GM18499 (cell line): ENCODE data around the gene CNTN2.

Source experiments
- ATAC-seq: cut with Tn5 transposase; IDR thresholded peaks from one replicate; pipeline ENCODE4 v1.9.1; 2021; ENCODE audit warnings: moderate number of reproducible peaks; ENCODE audit not compliant: insufficient read depth, unreplicated experiment

Gene CNTN2

DNA sequence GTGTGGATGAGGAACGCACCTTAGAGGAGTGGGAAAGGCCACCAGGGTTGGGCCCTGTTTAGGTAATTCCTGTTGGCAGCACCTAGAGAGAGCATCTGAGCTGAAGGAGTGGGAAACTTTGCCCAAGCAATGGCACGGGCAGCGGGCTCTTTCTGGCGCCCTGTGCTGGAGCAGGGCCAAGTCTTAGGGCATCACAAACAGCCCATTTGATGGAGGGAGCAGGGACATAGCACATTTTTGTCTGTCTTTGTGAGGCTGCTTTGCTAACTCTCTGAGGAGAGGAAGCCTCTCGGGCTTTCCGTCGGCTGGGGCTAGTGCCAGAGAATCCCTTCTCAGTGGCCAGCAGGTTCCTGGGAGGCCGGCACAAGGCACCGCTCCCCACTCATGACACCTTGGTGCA is 22.5 kb upstream of the CNTN2 start:
- no peak for ATAC-seq

DNA sequence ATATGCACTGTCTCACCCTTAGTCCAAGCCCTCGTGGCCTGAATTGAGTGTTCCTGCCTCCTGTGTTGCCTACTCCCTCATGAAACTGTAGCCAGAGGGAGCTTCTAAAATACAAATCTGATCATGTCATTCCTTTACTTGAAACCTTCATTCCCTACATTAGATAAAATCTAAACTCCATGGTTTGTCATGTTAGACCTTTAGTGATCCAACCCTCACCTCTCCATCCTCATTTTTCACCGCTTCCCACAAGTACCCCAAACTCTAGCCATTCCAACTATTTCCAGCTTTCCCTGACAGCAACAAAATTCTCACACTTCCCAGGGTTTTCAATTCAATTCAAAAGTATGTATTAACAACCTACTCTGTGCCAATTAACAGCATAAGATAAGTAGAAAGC is 18.3 kb upstream of the CNTN2 start:
- ATAC-seq, result no peak

DNA sequence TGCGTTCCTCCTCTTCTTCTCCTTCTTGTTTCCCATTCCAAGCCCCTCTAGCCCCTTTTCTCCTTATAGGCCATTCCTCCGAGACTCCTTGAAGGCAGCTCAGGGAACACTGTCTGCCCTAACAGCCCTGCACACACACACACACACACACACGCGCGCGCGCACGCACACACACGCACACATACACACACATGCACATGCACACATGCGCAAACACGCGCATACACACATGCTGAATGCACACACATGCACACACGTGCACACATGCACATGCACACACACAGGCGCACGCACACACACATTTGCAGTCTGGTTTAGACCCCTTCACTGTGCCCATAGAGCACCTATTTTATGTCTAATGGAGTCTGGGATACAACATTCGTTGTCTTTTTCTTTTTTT is 17.8 kb upstream of the CNTN2 start:
- no peak for ATAC-seq

DNA sequence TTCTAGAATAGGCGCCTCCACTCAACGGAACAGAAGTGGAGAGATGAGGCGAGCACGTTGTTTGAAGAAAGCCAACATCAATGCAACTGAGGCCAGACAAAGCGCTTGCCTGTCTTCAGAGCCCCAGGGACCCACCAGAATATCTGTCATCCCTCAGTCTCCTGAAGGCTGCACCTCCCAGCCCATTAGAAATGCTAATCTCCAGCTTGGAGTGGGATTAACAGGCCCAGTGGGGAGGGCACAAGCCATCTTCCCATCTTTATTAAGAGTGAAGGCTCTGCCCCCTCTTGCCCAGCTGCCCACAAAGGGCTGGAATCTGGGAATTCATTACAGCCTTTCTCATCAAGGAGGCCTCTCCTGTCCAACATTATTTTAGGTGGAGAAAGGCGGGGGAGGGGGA is 16.8 kb upstream of the CNTN2 start:
- ATAC-seq, result no peak

DNA sequence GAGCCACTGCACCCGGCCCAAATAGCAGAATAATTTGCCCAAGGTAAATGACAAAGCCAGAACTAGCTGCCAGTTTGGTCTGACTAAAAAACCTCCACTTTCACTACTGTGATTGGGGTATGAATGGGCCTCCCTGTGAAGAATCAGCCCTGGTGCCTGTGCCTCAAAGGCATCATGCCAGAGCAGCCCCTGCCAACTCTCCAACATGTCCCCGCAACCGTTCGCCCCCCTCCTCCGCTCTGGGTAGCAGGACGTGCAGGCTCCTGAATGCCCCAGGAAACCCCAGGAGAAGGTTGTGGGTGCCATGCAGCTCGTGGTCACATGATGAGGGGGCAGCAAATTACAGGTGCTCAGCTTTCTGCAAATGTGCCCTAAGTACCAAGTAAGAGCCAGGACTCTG is 14.6 kb upstream of the CNTN2 start:
- no peak for ATAC-seq

GRCh38 chr1:205028924-205029323 is 14.1 kb upstream of the CNTN2 start:
- no peak for ATAC-seq

GRCh38 chr1:205030241-205030640 is 12.8 kb upstream of the CNTN2 start:
- ATAC-seq, result no peak

DNA sequence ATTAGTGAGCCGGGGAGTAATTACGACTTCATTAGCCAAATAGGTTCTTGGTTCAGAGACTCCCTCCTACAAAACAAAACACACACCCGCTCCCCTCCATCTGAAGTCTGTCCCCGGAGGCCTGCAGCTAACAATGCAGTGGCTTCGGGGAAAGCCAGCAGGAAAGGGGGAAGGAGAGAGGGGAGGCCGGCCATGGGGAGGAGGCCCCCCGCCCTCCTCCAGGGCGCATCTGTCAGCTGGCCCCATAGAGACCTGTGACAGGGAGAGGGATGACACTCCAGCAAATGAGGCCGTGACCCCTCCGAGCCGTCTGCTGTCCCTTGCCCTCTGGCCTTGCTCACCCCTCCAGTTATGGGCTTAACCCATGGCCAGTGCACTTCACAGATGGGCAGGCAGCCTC is 12.1 kb upstream of the CNTN2 start:
- no peak for ATAC-seq

- no peak for ATAC-seq
Observed at GRCh38 chr1:205032508-205032907, 10.5 kb upstream of the CNTN2 start.

DNA sequence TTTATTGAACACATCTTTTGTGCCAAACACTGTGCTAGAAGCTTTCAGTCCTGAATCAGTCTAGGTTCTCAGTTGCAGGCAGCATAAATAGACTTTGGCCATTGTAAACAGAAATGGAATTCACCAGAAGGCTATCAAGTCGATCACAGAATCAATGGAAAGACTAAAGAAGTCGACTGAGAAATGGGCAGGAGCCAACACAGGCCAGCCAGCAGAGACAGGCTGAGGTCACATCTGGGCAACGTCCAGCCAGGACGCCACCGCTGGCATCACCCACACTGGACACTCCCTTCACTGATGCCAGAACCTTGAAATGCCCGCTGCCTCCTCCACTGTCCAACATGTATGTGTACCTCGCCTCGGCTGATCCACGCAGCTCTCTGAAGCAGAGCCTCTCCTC is 5.5 kb upstream of the CNTN2 start:
- ATAC-seq, result no peak

- ATAC-seq, result no peak
Observed at GRCh38 chr1:205038132-205038786, 4.8 kb upstream of the CNTN2 start.

DNA sequence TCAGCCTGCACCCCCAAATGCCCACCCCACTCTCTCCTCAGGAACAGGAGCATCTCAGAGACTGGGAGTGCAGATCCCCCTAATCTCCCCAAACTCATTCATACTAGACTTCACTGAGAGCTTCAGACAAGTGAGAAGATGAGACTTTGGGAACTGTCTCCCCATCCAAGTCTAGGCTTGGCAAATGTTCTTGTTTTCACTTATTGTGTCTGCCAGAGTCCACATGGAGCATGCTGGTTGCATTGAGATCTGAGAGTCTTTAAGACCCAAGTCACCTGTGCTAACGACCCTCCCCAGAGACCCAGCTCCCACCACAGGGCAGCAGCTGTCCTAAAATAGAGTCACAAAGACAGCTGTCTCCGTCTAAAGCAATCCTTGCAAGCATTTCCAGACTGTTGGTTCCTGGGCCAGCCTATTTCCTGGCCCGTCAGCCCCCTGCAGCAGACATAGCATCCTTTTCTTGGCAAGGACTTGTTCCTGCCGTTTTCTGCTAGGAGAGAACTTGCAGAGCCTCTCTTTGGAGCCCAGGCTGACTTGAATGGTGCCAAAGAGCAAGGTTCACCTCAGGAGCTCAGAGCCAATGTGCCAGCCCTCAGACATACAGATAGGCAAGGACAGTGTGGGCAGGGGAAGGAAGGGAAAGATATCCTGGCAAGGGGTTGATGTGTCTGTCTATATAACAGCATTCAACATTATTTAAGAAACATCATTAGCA is 1.9 kb upstream of the CNTN2 start:
- no peak for ATAC-seq

GRCh38 chr1:205041998-205042910 is 758 bp upstream of the CNTN2 start:
- no peak for ATAC-seq

DNA sequence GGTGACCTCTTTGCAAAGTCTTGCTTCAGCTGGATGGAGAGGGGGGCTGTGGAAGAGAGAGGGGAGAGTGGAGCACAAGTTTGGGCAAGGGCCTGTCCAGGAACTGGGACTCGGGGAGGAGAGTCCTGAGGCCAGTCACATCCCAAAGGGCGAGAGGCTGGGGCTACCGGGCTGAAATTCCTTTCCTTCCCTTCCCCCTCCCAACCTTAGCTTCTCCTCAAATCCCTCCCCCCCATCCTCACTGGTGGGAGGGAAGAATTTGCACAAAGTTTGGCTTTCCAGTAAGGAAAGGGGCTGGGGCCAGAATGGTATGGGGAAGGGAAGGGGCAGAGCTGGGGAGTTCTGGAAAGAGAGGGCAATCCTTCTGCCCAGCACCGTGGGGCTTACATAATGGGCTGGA is 854 bp downstream of the CNTN2 start:
- ATAC-seq, result no peak

GRCh38 chr1:205044741-205045140 is 1.7 kb downstream of the CNTN2 start:
- no peak for ATAC-seq

DNA sequence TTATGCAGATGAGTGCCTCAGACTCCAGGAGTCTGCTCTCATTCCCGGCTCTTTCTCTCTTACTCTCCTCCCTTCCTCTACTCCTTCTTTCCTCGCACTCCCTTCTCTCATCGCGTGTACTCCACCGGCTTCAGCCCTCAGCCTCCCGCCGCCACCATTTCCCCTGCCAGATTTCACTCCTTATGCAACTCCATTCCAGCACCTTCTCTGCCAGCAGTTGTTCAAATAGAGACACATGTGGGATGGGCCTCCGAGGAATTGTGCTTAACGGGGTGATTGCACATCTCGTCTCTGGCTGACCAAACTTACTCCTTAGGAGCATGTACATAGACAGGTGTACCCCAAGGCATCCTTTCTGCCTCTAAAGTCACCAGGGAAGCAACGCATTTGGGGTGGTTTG is 2.1 kb downstream of the CNTN2 start:
- no peak for ATAC-seq

- ATAC-seq, result no peak
Observed at GRCh38 chr1:205046870-205047269, 3.9 kb downstream of the CNTN2 start.

DNA sequence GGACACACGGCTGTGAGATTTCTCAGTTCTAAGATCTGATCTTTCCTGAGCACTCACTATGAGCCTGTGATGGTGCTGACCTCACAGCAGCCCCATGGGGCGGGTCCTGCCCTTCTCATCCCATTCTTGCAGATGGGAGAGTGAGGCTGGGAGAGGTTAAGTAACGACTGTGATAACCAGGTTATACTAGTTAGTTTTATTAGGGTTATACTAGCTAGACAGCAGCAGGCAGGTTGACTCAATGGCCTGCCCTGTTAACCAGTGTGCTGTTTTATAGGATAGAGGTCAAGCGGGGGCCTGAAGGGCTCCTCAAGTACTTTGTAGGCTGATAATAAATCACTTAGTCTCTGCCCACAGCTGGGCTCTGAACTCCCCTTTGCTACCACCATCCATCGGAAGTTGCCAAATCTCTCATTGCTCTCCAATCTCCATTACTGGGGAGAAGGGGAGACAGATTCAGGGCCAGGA is 4.8 kb downstream of the CNTN2 start:
- no peak for ATAC-seq

DNA sequence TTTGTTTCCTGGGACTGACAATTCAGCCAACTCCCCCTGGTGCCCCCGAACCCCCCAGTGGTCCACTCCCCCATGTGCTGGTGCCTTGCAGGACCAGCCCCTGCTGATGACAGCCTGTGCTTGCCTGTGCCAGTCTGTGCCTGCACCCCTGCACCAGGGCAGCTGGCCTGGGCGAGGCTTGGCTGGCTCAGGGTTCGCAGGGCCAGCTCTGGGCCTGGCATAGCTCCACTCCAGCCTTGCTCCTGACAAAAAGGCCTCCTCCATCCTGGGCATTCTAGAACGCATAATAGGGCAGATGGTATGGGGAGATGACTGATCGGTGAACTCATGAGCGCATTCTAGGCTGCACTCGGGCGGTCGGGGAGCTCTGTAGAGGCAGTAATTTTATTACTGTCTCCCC is 5.4 kb downstream of the CNTN2 start:
- no peak for ATAC-seq

DNA sequence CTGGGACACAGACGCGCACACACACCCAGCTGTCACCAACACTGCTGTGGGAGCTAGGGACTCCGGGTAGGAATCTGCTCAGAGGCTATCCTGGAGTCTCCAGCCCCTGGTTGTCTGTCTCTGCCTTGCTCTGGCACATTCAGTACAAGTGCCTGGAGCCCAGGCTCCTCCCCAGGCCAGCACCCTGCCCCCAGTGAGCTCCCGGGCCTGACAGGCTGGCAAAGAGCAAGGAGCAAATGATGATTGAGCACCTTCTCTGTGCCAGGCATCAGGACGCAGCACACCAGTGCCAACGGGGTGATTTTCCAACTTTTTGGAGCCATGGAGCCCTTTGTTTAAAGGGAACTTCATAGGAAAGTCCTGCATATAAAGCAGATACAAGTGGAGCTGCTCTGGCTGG is 6.5 kb downstream of the CNTN2 start:
- ATAC-seq, result no peak

GRCh38 chr1:205052690-205053089 is 9.7 kb downstream of the CNTN2 start:
- no peak for ATAC-seq
